Ectodermal cell (in vitro differentiated cells): ENCODE measurements around the gene CCDC196.

Experiments used
- H3K27ac ChIP-seq: 2 replicates; pipeline ENCODE4 v1.7.0; 2013; ENCODE audit warnings: mild to moderate bottlenecking, low read depth, low read length; ENCODE audit not compliant: insufficient read depth, poor library complexity, severe bottlenecking
- H3K27me3 ChIP-seq: 2 replicates; pipeline ENCODE4 v1.7.0; 2013; ENCODE audit warnings: mild to moderate bottlenecking, low read length; ENCODE audit not compliant: insufficient read depth, control insufficient read depth, poor library complexity, severe bottlenecking
- H3K36me3 ChIP-seq: one replicate; pipeline ENCODE4 v1.7.0; 2013; ENCODE audit warnings: low read length; ENCODE audit not compliant: control insufficient read depth, insufficient read depth
- H3K4me1 ChIP-seq: one replicate; pipeline ENCODE4 v1.7.0; 2013; ENCODE audit warnings: low read length; ENCODE audit not compliant: control insufficient read depth, insufficient read depth
- H3K4me3 ChIP-seq: 2 replicates; pipeline ENCODE4 v1.7.0; 2013; ENCODE audit warnings: low read depth, low read length, control low read depth; ENCODE audit not compliant: insufficient read depth
- H3K9me3 ChIP-seq: 2 replicates; pipeline ENCODE4 v1.7.0; 2013; ENCODE audit warnings: mild to moderate bottlenecking, low read length, moderate library complexity; ENCODE audit not compliant: control insufficient read depth
- WGBS, 2 experiments: methylation state at CpG; one replicate each; pipeline ENCODE4 v1.1.7; 2013; ENCODE audit warnings: missing lambda C conversion rate in 2 of 2; 5-methylcytosine and 5-hydroxymethylcytosine counted together

Gene CCDC196

DNA sequence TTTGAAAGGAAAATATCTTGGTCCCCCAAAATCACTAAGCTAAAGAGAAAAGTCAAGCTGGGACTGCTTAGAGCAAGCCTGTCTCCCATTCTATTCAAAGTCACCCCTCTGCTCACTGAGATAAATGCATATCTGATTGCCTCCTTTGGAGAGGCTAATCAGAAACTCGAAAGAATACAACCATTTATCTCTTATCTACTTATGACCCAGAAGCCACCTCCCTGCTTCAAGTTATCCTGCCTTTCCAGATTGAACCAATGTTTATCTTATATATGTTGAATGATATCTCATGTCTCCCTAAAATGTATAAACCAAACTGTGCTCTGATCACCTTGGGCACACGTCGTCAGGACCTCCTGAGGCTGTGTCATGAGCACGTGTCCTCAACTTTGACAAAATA is 14.6 kb upstream of the CCDC196 start:
- 82 to 92% methylated on average over 4 of the region's 4 CpGs for WGBS, 2 experiments
- Histone ChIP-seq H3K4me3 (no peak overlapping the region), H3K9me3 (peaks cover 6% of the 10 kb centered on the region)

DNA sequence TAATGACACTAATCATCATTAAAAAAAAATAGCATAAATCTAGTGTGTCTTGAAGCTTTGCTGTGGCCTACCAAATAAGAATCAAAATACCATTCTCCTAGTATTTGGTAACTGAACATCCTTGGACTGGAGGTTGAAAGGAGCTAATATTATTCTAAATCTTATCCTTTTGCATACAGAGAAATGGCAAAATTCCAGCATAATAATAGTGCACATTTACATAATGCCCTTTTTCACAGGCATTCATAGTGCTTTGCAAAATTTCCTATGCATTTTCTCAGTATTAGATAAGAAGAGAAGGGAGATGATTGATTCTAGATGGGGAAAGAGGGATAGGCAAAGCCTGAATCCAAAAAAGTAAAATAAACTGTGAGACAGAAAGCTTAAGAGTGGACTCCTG is 13.9 kb upstream of the CCDC196 start:
- Histone ChIP-seq H3K9me3 (peaks cover 6% of the 10 kb centered on the region), H3K27ac (no peak overlapping the region), H3K27me3 (no peaks in the 10 kb centered on the region), H3K36me3 (no peaks in the 10 kb centered on the region), H3K4me1 (no peaks in the 10 kb centered on the region), H3K4me3 (no peak overlapping the region)

More for the DNA sequence above, 14.6 kb upstream of the CCDC196 start:
- Histone ChIP-seq H3K27ac (no peak overlapping the region), H3K36me3 (no peaks in the 10 kb centered on the region), H3K27me3 (no peaks in the 10 kb centered on the region), H3K4me1 (no peaks in the 10 kb centered on the region)

DNA sequence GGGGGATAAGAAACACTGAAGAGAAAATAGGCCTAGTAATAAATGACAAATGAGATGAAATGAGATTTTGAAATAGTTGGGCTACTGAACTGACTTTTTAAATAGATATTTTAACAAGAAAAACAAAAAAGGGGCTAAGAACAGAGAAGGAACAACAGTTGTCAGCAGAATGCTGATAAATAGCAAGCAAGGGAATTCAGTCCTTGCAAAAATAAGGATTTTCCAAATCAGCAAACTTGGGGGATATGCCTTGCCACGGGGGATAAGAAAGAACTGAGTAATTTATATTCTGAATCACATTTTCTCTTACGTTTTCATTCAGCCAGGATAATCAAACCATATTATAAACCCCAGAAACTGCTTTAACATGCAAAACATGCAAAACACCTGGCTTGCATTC is 12.9 kb upstream of the CCDC196 start:
- no peaks in the 10 kb centered on the region for H3K36me3 ChIP-seq
- H3K27me3 ChIP-seq = no peaks in the 10 kb centered on the region
- WGBS, 2 experiments = 87 to 97% methylated on average over 2 of the region's 2 CpGs
- peaks cover 6% of the 10 kb centered on the region for H3K9me3 ChIP-seq
- no peak overlapping the region for H3K27ac ChIP-seq
- H3K4me1 ChIP-seq = no peaks in the 10 kb centered on the region
- no peak overlapping the region for H3K4me3 ChIP-seq

DNA sequence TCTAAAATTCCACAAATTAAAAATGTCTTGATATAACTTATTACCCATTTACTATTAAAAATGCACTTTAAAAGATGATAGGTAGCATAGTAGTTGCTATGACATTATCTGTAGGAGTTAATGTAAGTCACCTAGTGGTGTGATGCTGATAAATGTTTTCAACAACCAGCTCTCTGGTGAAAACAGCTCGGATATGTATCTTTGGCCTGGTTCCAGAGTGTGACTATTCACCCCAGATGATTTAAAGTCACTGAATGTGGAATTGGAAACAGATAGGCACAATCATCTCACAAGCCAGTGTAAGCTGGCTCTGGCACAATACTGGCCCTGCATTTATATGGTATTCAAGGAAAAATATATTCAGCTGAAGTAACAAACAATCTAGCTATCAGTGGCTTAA is 9.2 kb upstream of the CCDC196 start:
- Histone ChIP-seq H3K27ac (no peak overlapping the region), H3K36me3 (no peaks in the 10 kb centered on the region), H3K4me3 (no peak overlapping the region), H3K27me3 (no peaks in the 10 kb centered on the region), H3K4me1 (no peaks in the 10 kb centered on the region), H3K9me3 (no peaks in the 10 kb centered on the region)
- 79 to 89% methylated on average over 1 of the region's 1 CpG for WGBS, 2 experiments

DNA sequence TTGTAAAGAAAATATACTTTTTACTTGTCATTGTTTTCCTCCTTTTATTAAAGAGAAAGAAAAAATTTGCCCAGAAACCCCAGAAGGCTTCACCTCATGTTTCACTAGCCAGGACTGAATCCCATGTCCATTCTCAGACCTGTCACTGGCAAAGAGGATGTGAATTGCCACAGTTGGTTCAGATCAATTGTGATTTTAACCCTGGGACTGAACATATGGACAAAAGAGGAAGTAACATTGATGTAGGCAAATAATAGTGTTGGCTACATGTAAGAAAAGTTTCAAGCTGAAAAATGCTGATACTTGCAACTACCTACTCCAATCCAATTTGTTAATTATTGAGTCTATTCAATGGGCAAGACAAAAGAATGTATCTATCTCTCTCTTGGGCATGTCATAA is 8.6 kb upstream of the CCDC196 start:
- H3K4me3 ChIP-seq = no peak overlapping the region
- H3K27me3 ChIP-seq = no peaks in the 10 kb centered on the region
- no peaks in the 10 kb centered on the region for H3K4me1 ChIP-seq
- no peak overlapping the region for H3K27ac ChIP-seq
- no peaks in the 10 kb centered on the region for H3K36me3 ChIP-seq
- H3K9me3 ChIP-seq = no peaks in the 10 kb centered on the region

DNA sequence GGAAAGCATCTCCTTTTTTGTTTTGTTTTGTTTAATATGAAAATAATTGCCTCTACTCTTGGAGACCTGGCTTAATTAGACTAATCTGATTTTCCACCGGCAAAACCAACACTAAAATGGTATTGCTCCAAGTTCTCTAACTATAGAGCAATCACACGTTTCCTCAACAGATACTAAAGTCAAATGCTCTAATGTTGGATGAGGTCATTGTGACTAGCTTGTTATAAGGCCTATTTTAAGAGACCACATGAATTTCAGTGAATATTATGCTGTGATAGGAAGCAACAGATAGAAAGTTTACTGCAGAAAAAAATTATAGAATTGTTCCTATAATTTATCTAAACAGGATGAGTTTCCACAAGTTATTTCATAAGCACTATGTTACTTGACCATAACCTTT is 3.3 kb upstream of the CCDC196 start:
- no peak overlapping the region for H3K4me3 ChIP-seq
- no peaks in the 10 kb centered on the region for H3K36me3 ChIP-seq
- H3K9me3 ChIP-seq = no peaks in the 10 kb centered on the region
- H3K4me1 ChIP-seq = no peaks in the 10 kb centered on the region
- no peaks in the 10 kb centered on the region for H3K27me3 ChIP-seq
- H3K27ac ChIP-seq = no peak overlapping the region
- 93 to 100% methylated on average over 1 to 2 of the region's 2 CpGs for WGBS, 2 experiments

DNA sequence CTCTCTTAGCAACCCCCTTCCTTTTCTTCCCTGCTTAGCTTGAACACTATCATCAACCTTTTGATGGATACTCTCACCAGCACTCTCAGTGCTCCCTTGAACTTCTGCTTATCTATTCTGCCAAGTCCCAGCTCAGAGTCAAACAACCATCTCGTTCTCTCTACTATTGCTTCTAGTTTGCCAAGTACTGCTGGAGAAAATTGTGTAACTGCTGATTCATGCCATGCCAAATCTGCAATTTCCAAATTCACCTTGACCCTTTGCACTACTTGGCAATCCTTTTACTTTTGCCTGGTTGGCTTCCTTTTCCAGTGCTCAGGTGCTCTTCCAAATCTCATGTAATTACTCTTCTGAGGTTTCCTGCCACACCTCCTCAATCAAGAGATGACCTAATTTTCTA is 2.8 kb upstream of the CCDC196 start:
- 86 to 93% methylated on average over 1 of the region's 1 CpG for WGBS, 2 experiments
- no peaks in the 10 kb centered on the region for H3K9me3 ChIP-seq
- no peak overlapping the region for H3K27ac ChIP-seq
- no peak overlapping the region for H3K4me3 ChIP-seq
- H3K4me1 ChIP-seq = no peaks in the 10 kb centered on the region
- no peaks in the 10 kb centered on the region for H3K27me3 ChIP-seq
- no peaks in the 10 kb centered on the region for H3K36me3 ChIP-seq

DNA sequence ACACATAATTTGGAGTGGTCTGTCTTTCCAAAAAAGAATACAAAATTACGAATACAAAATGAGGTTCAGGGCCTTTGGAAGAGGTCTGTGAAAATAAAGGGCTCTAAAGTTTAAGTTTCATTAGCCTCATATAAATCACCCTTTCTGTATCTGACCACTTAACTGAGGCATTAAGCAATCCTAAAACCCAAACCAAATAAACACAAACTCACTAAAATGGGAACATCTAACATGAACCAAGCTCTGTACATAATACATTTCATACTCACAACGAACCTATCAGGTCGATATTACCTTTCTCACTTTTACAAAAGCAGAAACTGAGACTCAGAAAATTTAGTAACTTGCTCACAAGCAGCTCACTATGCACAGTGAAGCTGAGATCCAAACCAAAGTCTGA is 1.1 kb upstream of the CCDC196 start:
- no peak overlapping the region for H3K27ac ChIP-seq
- 86 to 92% methylated on average over 2 to 3 of the region's 3 CpGs for WGBS, 2 experiments
- no peaks in the 10 kb centered on the region for H3K27me3 ChIP-seq
- H3K9me3 ChIP-seq = no peaks in the 10 kb centered on the region
- no peaks in the 10 kb centered on the region for H3K36me3 ChIP-seq
- H3K4me3 ChIP-seq = no peak overlapping the region
- no peaks in the 10 kb centered on the region for H3K4me1 ChIP-seq

DNA sequence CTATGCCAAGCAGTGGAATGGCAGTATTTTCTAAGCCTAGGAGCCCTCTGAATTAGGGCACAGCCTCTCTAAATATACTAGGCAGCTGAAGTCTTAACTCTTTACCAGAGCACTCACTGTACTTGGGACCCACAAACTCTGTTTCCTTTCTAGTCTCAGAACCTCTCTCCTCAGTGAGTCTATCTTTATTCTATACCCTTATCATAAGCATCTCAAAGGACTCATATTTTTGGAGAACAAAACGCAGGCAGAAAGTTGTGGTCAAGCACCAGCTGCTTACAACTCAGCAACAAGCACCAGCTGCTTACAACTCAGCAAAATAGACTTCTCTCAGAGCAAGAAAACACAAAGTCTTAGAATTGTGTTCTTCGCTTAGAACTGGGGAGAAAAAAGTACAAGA is 993 bp downstream of the CCDC196 start:
- Histone ChIP-seq H3K9me3 (no peaks in the 10 kb centered on the region), H3K4me3 (no peak overlapping the region), H3K27ac (no peak overlapping the region), H3K4me1 (no peaks in the 10 kb centered on the region), H3K36me3 (no peaks in the 10 kb centered on the region), H3K27me3 (no peaks in the 10 kb centered on the region)
- 93% methylated on average over 1 of the region's 2 CpGs for WGBS, 2 experiments

DNA sequence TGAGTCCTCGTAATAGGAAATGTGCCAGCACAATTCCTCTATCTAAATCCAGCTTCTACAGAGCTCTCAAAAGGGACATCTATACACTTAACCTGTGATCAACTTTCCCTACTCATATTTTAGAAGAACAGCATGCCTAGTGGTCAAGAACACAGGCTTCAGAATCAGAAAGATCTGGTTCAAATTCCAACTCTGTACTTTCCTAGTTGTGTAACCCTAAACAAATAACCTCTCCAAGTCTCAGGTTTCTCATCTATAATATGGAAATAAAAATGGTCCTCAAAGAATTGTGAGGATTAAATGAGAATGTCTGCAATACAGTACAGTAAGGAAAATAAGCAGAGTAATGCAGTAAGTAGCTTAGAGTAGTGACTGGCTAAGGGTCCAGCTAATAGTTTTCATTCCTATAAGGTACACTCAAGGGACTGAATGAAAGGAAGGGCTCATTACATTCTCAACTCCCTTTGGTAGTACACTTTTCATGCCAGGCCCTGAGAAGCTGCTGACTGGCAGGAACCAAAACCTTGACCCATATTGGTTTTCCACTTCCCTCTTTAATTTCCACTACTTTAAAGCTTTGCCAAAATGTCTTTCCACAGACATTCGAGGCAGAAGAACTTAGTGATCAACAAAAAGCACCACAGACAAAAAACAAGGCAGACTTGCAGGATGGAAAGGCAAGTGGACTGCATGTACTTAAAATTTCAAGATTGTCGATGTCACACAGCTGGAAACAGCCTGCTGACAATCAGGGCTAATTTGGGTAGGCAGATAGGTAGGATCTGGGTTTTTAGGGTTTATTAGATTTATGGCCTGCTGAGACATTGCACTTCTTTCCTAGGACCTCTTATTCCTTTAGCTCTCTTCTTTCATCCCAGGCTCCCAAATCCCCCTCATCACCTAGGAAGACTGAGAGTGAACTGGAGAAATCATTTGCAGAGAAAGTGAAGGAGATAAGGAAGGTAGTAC is 4.3 kb downstream of the CCDC196 start:
- H3K9me3 ChIP-seq = no peaks in the 10 kb centered on the region
- no peak overlapping the region for H3K27ac ChIP-seq
- WGBS, 2 experiments = 91 to 94% methylated on average over 3 of the region's 3 CpGs
- H3K27me3 ChIP-seq = no peaks in the 10 kb centered on the region
- H3K4me3 ChIP-seq = no peak overlapping the region
- no peaks in the 10 kb centered on the region for H3K4me1 ChIP-seq
- H3K36me3 ChIP-seq = no peaks in the 10 kb centered on the region
